ENCODE measurements around the gene SH3RF3. TPM values are rescaled to one million over a fixed set of nuclear protein-coding genes. Genes with fewer than 3 reads are reported as not detected.

The SH3RF3 gene
- polyA plus RNA-seq, 2 donors: 1.1 to 1.3 TPM

DNA sequence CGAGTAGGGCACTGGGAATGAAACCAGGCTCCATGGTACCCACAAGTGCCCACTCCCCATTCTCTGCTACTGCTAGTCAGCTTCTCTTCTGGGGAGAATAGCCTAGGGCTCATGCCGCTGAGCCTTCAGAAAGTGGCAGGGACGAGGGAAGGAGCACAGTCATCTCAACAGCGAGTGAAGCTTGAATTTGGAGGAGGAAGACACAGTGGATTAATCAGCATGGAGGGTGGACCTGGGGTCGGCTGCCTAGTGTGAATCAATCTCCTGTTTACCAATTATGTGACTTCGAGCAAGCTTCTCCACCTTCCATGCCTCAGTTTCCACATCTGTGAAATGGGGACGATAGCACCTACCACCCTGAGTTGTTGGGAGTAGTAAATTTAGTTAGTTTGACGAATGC lies 327.8 kb downstream of the SH3RF3 start:
- no peak overlapping the region for H3K27ac ChIP-seq (ENCODE audit: low read depth in 2 of 2, low read length in 1 of 2)
- no peaks in the 10 kb centered on the region for H3K4me1 ChIP-seq (ENCODE audit: control insufficient read depth in 2 of 2, insufficient read depth in 2 of 2, low read length in 1 of 2)
- no peaks in the 10 kb centered on the region for H3K9me3 ChIP-seq (ENCODE audit: control insufficient read depth in 2 of 2, insufficient read depth in 1 of 2, low read depth in 1 of 2, low read length in 1 of 2)
- H3K36me3 ChIP-seq (ENCODE audit: control insufficient read depth in 2 of 2, insufficient read depth in 2 of 2, low read length in 1 of 2): peaks cover 0 to 3% of the 10 kb centered on the region in 2 donors
- H3K4me3 ChIP-seq (ENCODE audit: low read depth in 1 of 2, low read length in 2 of 2): no peak overlapping the region
- H3K27me3 ChIP-seq (ENCODE audit: control insufficient read depth in 1 of 2, insufficient read depth in 2 of 2, low read length in 2 of 2): no peaks in the 10 kb centered on the region
- WGBS, 2 donors: 80 to 88% methylated on average over 8 of the region's 8 CpGs

GRCh38 chr2:109457366-109457765 lies 328.4 kb downstream of the SH3RF3 start:
- Histone ChIP-seq H3K4me1 (ENCODE audit: control insufficient read depth in 2 of 2, insufficient read depth in 2 of 2, low read length in 1 of 2) (no peaks in the 10 kb centered on the region), H3K9me3 (ENCODE audit: control insufficient read depth in 2 of 2, insufficient read depth in 1 of 2, low read depth in 1 of 2, low read length in 1 of 2) (no peaks in the 10 kb centered on the region), H3K27me3 (ENCODE audit: control insufficient read depth in 1 of 2, insufficient read depth in 2 of 2, low read length in 2 of 2) (no peaks in the 10 kb centered on the region), H3K4me3 (ENCODE audit: low read depth in 1 of 2, low read length in 2 of 2) (no peak overlapping the region), H3K27ac (ENCODE audit: low read depth in 2 of 2, low read length in 1 of 2) (no peak overlapping the region), H3K36me3 (ENCODE audit: control insufficient read depth in 2 of 2, insufficient read depth in 2 of 2, low read length in 1 of 2) (no peaks in the 10 kb centered on the region)
- 51 to 69% methylated on average over 9 of the region's 9 CpGs for WGBS, 2 donors

GRCh38 chr2:109457794-109458193 lies 328.8 kb downstream of the SH3RF3 start:
- no peaks in the 10 kb centered on the region for H3K36me3 ChIP-seq (ENCODE audit: control insufficient read depth in 2 of 2, insufficient read depth in 2 of 2, low read length in 1 of 2)
- WGBS, 2 donors: 70 to 77% methylated on average over 7 of the region's 7 CpGs
- no peaks in the 10 kb centered on the region for H3K27me3 ChIP-seq (ENCODE audit: control insufficient read depth in 1 of 2, insufficient read depth in 2 of 2, low read length in 2 of 2)
- no peaks in the 10 kb centered on the region for H3K4me1 ChIP-seq (ENCODE audit: control insufficient read depth in 2 of 2, insufficient read depth in 2 of 2, low read length in 1 of 2)
- H3K9me3 ChIP-seq (ENCODE audit: control insufficient read depth in 2 of 2, insufficient read depth in 1 of 2, low read depth in 1 of 2, low read length in 1 of 2): no peaks in the 10 kb centered on the region
- H3K4me3 ChIP-seq (ENCODE audit: low read depth in 1 of 2, low read length in 2 of 2): no peak overlapping the region
- H3K27ac ChIP-seq (ENCODE audit: low read depth in 2 of 2, low read length in 1 of 2): no peak overlapping the region

GRCh38 chr2:109458512-109458911 lies 329.5 kb downstream of the SH3RF3 start:
- Histone ChIP-seq H3K4me1 (ENCODE audit: control insufficient read depth in 2 of 2, insufficient read depth in 2 of 2, low read length in 1 of 2) (no peaks in the 10 kb centered on the region), H3K36me3 (ENCODE audit: control insufficient read depth in 2 of 2, insufficient read depth in 2 of 2, low read length in 1 of 2) (no peaks in the 10 kb centered on the region), H3K9me3 (ENCODE audit: control insufficient read depth in 2 of 2, insufficient read depth in 1 of 2, low read depth in 1 of 2, low read length in 1 of 2) (no peaks in the 10 kb centered on the region), H3K27me3 (ENCODE audit: control insufficient read depth in 1 of 2, insufficient read depth in 2 of 2, low read length in 2 of 2) (no peaks in the 10 kb centered on the region), H3K27ac (ENCODE audit: low read depth in 2 of 2, low read length in 1 of 2) (no peak overlapping the region), H3K4me3 (ENCODE audit: low read depth in 1 of 2, low read length in 2 of 2) (no peak overlapping the region)
- 90 to 92% methylated on average over 1 of the region's 1 CpG for WGBS, 2 donors

GRCh38 chr2:109459485-109459884 lies 330.5 kb downstream of the SH3RF3 start:
- no peak overlapping the region for H3K4me3 ChIP-seq (ENCODE audit: low read depth in 1 of 2, low read length in 2 of 2)
- WGBS, 2 donors: 81 to 84% methylated on average over 6 of the region's 6 CpGs
- no peaks in the 10 kb centered on the region for H3K36me3 ChIP-seq (ENCODE audit: control insufficient read depth in 2 of 2, insufficient read depth in 2 of 2, low read length in 1 of 2)
- no peaks in the 10 kb centered on the region for H3K4me1 ChIP-seq (ENCODE audit: control insufficient read depth in 2 of 2, insufficient read depth in 2 of 2, low read length in 1 of 2)
- H3K9me3 ChIP-seq (ENCODE audit: control insufficient read depth in 2 of 2, insufficient read depth in 1 of 2, low read depth in 1 of 2, low read length in 1 of 2): no peaks in the 10 kb centered on the region
- no peak overlapping the region for H3K27ac ChIP-seq (ENCODE audit: low read depth in 2 of 2, low read length in 1 of 2)
- H3K27me3 ChIP-seq (ENCODE audit: control insufficient read depth in 1 of 2, insufficient read depth in 2 of 2, low read length in 2 of 2): no peaks in the 10 kb centered on the region

GRCh38 chr2:109460553-109461324 lies 331.7 kb downstream of the SH3RF3 start:
- 93 to 96% methylated on average over 4 of the region's 4 CpGs for WGBS, 2 donors
- no peaks in the 10 kb centered on the region for H3K27me3 ChIP-seq (ENCODE audit: control insufficient read depth in 1 of 2, insufficient read depth in 2 of 2, low read length in 2 of 2)
- H3K27ac ChIP-seq (ENCODE audit: low read depth in 2 of 2, low read length in 1 of 2): no peak overlapping the region
- no peak overlapping the region for H3K4me3 ChIP-seq (ENCODE audit: low read depth in 1 of 2, low read length in 2 of 2)
- no peaks in the 10 kb centered on the region for H3K36me3 ChIP-seq (ENCODE audit: control insufficient read depth in 2 of 2, insufficient read depth in 2 of 2, low read length in 1 of 2)
- H3K9me3 ChIP-seq (ENCODE audit: control insufficient read depth in 2 of 2, insufficient read depth in 1 of 2, low read depth in 1 of 2, low read length in 1 of 2): no peaks in the 10 kb centered on the region
- no peaks in the 10 kb centered on the region for H3K4me1 ChIP-seq (ENCODE audit: control insufficient read depth in 2 of 2, insufficient read depth in 2 of 2, low read length in 1 of 2)

- no peak overlapping the region for H3K27ac ChIP-seq (ENCODE audit: low read depth in 2 of 2, low read length in 1 of 2)
- no peak overlapping the region for H3K4me3 ChIP-seq (ENCODE audit: low read depth in 1 of 2, low read length in 2 of 2)
- WGBS, 2 donors: 73 to 80% methylated on average over 6 of the region's 6 CpGs
- no peaks in the 10 kb centered on the region for H3K27me3 ChIP-seq (ENCODE audit: control insufficient read depth in 1 of 2, insufficient read depth in 2 of 2, low read length in 2 of 2)
- no peaks in the 10 kb centered on the region for H3K9me3 ChIP-seq (ENCODE audit: control insufficient read depth in 2 of 2, insufficient read depth in 1 of 2, low read depth in 1 of 2, low read length in 1 of 2)
- peaks cover 0 to 2% of the 10 kb centered on the region in 2 donors for H3K4me1 ChIP-seq (ENCODE audit: control insufficient read depth in 2 of 2, insufficient read depth in 2 of 2, low read length in 1 of 2)
- H3K36me3 ChIP-seq (ENCODE audit: control insufficient read depth in 2 of 2, insufficient read depth in 2 of 2, low read length in 1 of 2): no peaks in the 10 kb centered on the region
Observed at GRCh38 chr2:109463236-109463635, 334.2 kb downstream of the SH3RF3 start.

- no peak overlapping the region for H3K27ac ChIP-seq (ENCODE audit: low read depth in 2 of 2, low read length in 1 of 2)
- peaks cover 0 to under 1% of the 10 kb centered on the region in 2 donors for H3K9me3 ChIP-seq (ENCODE audit: control insufficient read depth in 2 of 2, insufficient read depth in 1 of 2, low read depth in 1 of 2, low read length in 1 of 2)
- peaks cover 0 to 2% of the 10 kb centered on the region in 2 donors for H3K4me1 ChIP-seq (ENCODE audit: control insufficient read depth in 2 of 2, insufficient read depth in 2 of 2, low read length in 1 of 2)
- 89 to 94% methylated on average over 5 of the region's 5 CpGs for WGBS, 2 donors
- H3K36me3 ChIP-seq (ENCODE audit: control insufficient read depth in 2 of 2, insufficient read depth in 2 of 2, low read length in 1 of 2): no peaks in the 10 kb centered on the region
- no peaks in the 10 kb centered on the region for H3K27me3 ChIP-seq (ENCODE audit: control insufficient read depth in 1 of 2, insufficient read depth in 2 of 2, low read length in 2 of 2)
- H3K4me3 ChIP-seq (ENCODE audit: low read depth in 1 of 2, low read length in 2 of 2): no peak overlapping the region
Observed at GRCh38 chr2:109463891-109464290, 334.9 kb downstream of the SH3RF3 start.

GRCh38 chr2:109466674-109467575 lies 337.9 kb downstream of the SH3RF3 start:
- Histone ChIP-seq H3K4me3 (ENCODE audit: low read depth in 1 of 2, low read length in 2 of 2) (no peak overlapping the region), H3K4me1 (ENCODE audit: control insufficient read depth in 2 of 2, insufficient read depth in 2 of 2, low read length in 1 of 2) (peaks cover 0 to 2% of the 10 kb centered on the region in 2 donors), H3K36me3 (ENCODE audit: control insufficient read depth in 2 of 2, insufficient read depth in 2 of 2, low read length in 1 of 2) (no peaks in the 10 kb centered on the region), H3K27me3 (ENCODE audit: control insufficient read depth in 1 of 2, insufficient read depth in 2 of 2, low read length in 2 of 2) (no peaks in the 10 kb centered on the region), H3K9me3 (ENCODE audit: control insufficient read depth in 2 of 2, insufficient read depth in 1 of 2, low read depth in 1 of 2, low read length in 1 of 2) (peaks cover 0 to 3% of the 10 kb centered on the region in 2 donors), H3K27ac (ENCODE audit: low read depth in 2 of 2, low read length in 1 of 2) (no peak overlapping the region)
- WGBS, 2 donors: 65 to 73% methylated on average over 8 of the region's 8 CpGs
